HepG2 (cell line): ENCODE results near the gene MCM8. TPM values are rescaled to one million over a fixed set of nuclear protein-coding genes. Genes with fewer than 3 reads are reported as not detected.

ENCODE experiments used
- ATAC-seq: fragments of 200-7000 bp; cut with Tn5 transposase; 3 replicates; pipeline ENCODE4 v1.9.1; 2020; ENCODE audit warnings: mild to moderate bottlenecking, moderate library complexity
- BruUV-seq: library from RNA; stranded (reverse); fragments of 400-500 nt; replicated peaks from 2 replicates; lab custom pipeline; 2021; lab: Mats Ljungman, UMichigan
- CTCF ChIA-PET: fragments of 300-600 bp; formaldehyde crosslinking; extraction: SDS; loops from one replicate; lab custom pipeline; 2021; ENCODE audit warnings: low total read pairs, inconsistent platforms, low intra/inter-chr PET ratio; lab: Yijun Ruan, JAX
- POLR2A ChIA-PET: fragments of 350-600 bp; sonication (Branson Sonifier 250); formaldehyde crosslinking; loops from one replicate; lab custom pipeline; 2020; ENCODE audit warnings: antibody characterized with exemption, inconsistent platforms; lab: Yijun Ruan, JAX
- DNase-seq: peaks from one replicate; pipeline ENCODE4 v3.0.0-alpha.2; 2015; ENCODE audit warnings: low spot score
- FAIRE-seq: peaks from 3 replicates; lab custom pipeline; 2011; peaks lifted over from hg19 to GRCh38; lab: Jason Lieb, UNC
- H2AFZ ChIP-seq: one replicate; pipeline ENCODE4 v1.6.1; 2011; ENCODE audit warnings: low read length, inconsistent platforms
- H3K27ac ChIP-seq: fragments of 300-600 bp; 3 replicates; pipeline ENCODE4 v1.8.0; 2011; ENCODE audit warnings: mixed run types, mild to moderate bottlenecking, mixed read lengths, low read length, inconsistent platforms; ENCODE audit not compliant: insufficient read depth; ENCODE audit errors: extremely low read length
- H3K27me3 ChIP-seq, 2 experiments: fragments of 200-600 bp in 1 of 2; 2 replicates in 1 of 2; 3 replicates in 1 of 2; pipeline versions ENCODE4 v1.6.0 to v1.8.0; 2011; ENCODE audit warnings: low read length in 2 of 2, mild to moderate bottlenecking in 2 of 2, moderate library complexity in 2 of 2, inconsistent platforms in 1 of 2; ENCODE audit not compliant: insufficient read depth in 2 of 2, control insufficient read depth in 1 of 2
- H3K36me3 ChIP-seq, 2 experiments: fragments of 200-600 bp in 1 of 2; replicated peaks in 1 of 2; 2 replicates in 1 of 2; 3 replicates in 1 of 2; pipeline versions ENCODE4 v1.5.1 to v1.8.0; 2011; ENCODE audit warnings: low read length in 2 of 2, inconsistent platforms in 1 of 2; ENCODE audit not compliant: insufficient read depth in 2 of 2, control insufficient read depth in 1 of 2
- H3K4me1 ChIP-seq: 2 replicates; pipeline ENCODE4 v1.5.1; 2012; ENCODE audit warnings: low read length, inconsistent platforms; ENCODE audit not compliant: insufficient read depth
- H3K4me2 ChIP-seq: 2 replicates; pipeline ENCODE4 v1.6.0; 2011; ENCODE audit warnings: low read depth, low read length, inconsistent platforms
- H3K4me3 ChIP-seq, 3 experiments: fragments of 200-600 bp in 1 of 3; sonication (generic), shearing (Covaris generic) in 1 of 3; replicated peaks in 1 of 3; 2 replicates each; pipeline ENCODE4 v1.5.1; 2011 to 2016; ENCODE audit warnings: low read length in 3 of 3, inconsistent platforms in 2 of 3, low read depth in 2 of 3, mild to moderate bottlenecking in 2 of 3, control low read depth in 1 of 3, mixed read lengths in 1 of 3; ENCODE audit not compliant: insufficient read depth in 1 of 3
- H3K79me2 ChIP-seq: one replicate; pipeline ENCODE4 v1.6.1; 2011; ENCODE audit warnings: low read length, inconsistent platforms; ENCODE audit not compliant: insufficient read depth
- H3K9ac ChIP-seq: 2 replicates; pipeline ENCODE4 v1.6.0; 2011; ENCODE audit warnings: mild to moderate bottlenecking, low read depth, low read length, inconsistent platforms; ENCODE audit not compliant: insufficient read depth
- H3K9me3 ChIP-seq: 2 replicates; pipeline ENCODE4 v1.5.1; 2012; ENCODE audit warnings: mild to moderate bottlenecking, low read length
- H4K20me1 ChIP-seq: 2 replicates; pipeline ENCODE4 v1.6.0; 2011; ENCODE audit warnings: inconsistent platforms, mild to moderate bottlenecking, low read length, moderate library complexity; ENCODE audit not compliant: insufficient read depth
- ATF2 ChIP-seq: sonication (generic); formaldehyde crosslinking; IDR thresholded peaks from 2 replicates; pipeline ENCODE4 v1.4.0; 2020; ENCODE audit warnings: missing genetic modification reagents
- ATF7 ChIP-seq, 2 experiments: fragments of 450-650 bp in 1 of 2; sonication (generic) in 1 of 2; formaldehyde crosslinking in 1 of 2; IDR thresholded peaks; 2 replicates each; pipeline versions ENCODE4 v1.4.0 to v1.6.1; 2016 to 2020; ENCODE audit warnings: antibody characterized with exemption in 1 of 2, mild to moderate bottlenecking in 1 of 2, missing genetic modification reagents in 1 of 2
- CEBPB ChIP-seq: IDR thresholded peaks from 2 replicates; pipeline ENCODE4 v1.6.1; 2011; ENCODE audit warnings: low read depth, low read length, improper control_type of control experiment, borderline replicate concordance
- CREB1 ChIP-seq, 2 experiments: fragments of 450-650 bp in 1 of 2; IDR thresholded peaks; 2 replicates each; pipeline ENCODE4 v1.6.1; 2016 to 2017; ENCODE audit warnings: control low read depth in 1 of 2, mild to moderate bottlenecking in 1 of 2, missing compliant biosample characterization in 1 of 2, missing genetic modification characterization in 1 of 2
- FOXC1 ChIP-seq: sonication (generic); formaldehyde crosslinking; IDR thresholded peaks from 2 replicates; pipeline ENCODE4 v1.8.0; 2022; ENCODE audit warnings: mild to moderate bottlenecking, missing genetic modification reagents, borderline replicate concordance
- FOXO1 ChIP-seq: sonication (generic); formaldehyde crosslinking; IDR thresholded peaks from 2 replicates; pipeline ENCODE4 v1.4.0; 2020; ENCODE audit warnings: missing genetic modification reagents
- HOXD1 ChIP-seq: sonication (generic); formaldehyde crosslinking; IDR thresholded peaks from 2 replicates; pipeline ENCODE4 v1.5.0; 2020; ENCODE audit warnings: missing genetic modification reagents
- NFATC3 ChIP-seq: sonication (generic); formaldehyde crosslinking; IDR thresholded peaks from 2 replicates; pipeline ENCODE4 v1.5.1; 2020; ENCODE audit warnings: mild to moderate bottlenecking, missing genetic modification reagents
- ZNF547 ChIP-seq: sonication (generic); formaldehyde crosslinking; IDR thresholded peaks from 2 replicates; pipeline ENCODE4 v1.5.1; 2020; ENCODE audit warnings: mild to moderate bottlenecking, missing genetic modification reagents
- ZNF83 ChIP-seq: sonication (generic); formaldehyde crosslinking; IDR thresholded peaks from 2 replicates; pipeline ENCODE4 v1.4.0; 2020; ENCODE audit warnings: missing genetic modification reagents, mild to moderate bottlenecking, borderline replicate concordance
- WGBS: methylation state at CpG from one replicate; pipeline ENCODE4 v1.1.6; 2017; ENCODE audit warnings: low lambda C conversion rate; 5-methylcytosine and 5-hydroxymethylcytosine counted together
- in situ Hi-C: cut with HindIII; loops from 2 replicates; pipeline ENCODE4 v1.10.0; 2017; ENCODE audit warnings: low pct_unique_long_range_greater_than_20kb; ENCODE audit not compliant: extremely low pct_ligation_motif_present
- intact Hi-C: fragments of 100-400 bp; cut with micrococcal nuclease; formaldehyde crosslinking; loops from one replicate; pipeline ENCODE4 v1.10.0; 2022; ENCODE audit not compliant: unreplicated experiment
- polyA plus RNA-seq, 8 experiments: library from polyadenylated mRNA; depleted of rRNA in 3 of 8; stranded (reverse) in 7 of 8; unstranded in 1 of 8; fragments of >200 nt; fragmentation: Illumina TruSeq in 4 of 8; extraction: Trizol in 4 of 8; gene quantifications; 2 replicates each; pipeline versions ENCODE4 v1.2.1 to v1.2.3, GENCODE V29; 2011 to 2016; ENCODE audit warnings: low read depth in 4 of 8, missing spikeins in 1 of 8, mixed read lengths in 1 of 8; ENCODE audit not compliant: insufficient read depth in 1 of 8
- total RNA-seq, 5 experiments: library from RNA; depleted of rRNA; stranded (reverse); fragments of >200 nt; fragmentation: Illumina TruSeq; extraction: Trizol; gene quantifications; 2 replicates each; pipeline ENCODE4 v1.2.3, GENCODE V29; 2016; ENCODE audit warnings: low read depth in 1 of 5

MCM8 gene
- total and polyA plus RNA-seq, 2 of the 13 experiments (the other 11 are each of a cell fraction or from before 2014, with no cell fraction given): 11.5 to 59.3 TPM

- TF ChIP-seq FOXC1 (CRISPR knock-in tag) (no peak), ATF7 (IDR thresholded peaks at IDR 0.05) (peak; percentile 43; the same call in 1 of the 2 replicates), ATF7 (CRISPR knock-in tag; IDR thresholded peaks at IDR 0.05) (no peak), ZNF83 (CRISPR knock-in tag) (no peak), CEBPB (0 out of 2 replicates have a peak, but pooled peaks have one; percentile 23), ATF2 (CRISPR knock-in tag) (no peak), CREB1 (IDR thresholded peaks at IDR 0.05) (peak; percentile 90), CREB1 (CRISPR knock-in tag; IDR thresholded peaks at IDR 0.05) (no peak), ZNF547 (no peak), FOXO1 (CRISPR knock-in tag) (no peak), HOXD1 (CRISPR knock-in tag) (no peak), NFATC3 (no peak)
- Histone ChIP-seq H3K4me3 (no peak overlapping the region), H3K4me1 (peaks cover 9% of the 10 kb centered on the region; the same call in 1 of the 2 replicates), H4K20me1 (no peaks in the 10 kb centered on the region), H3K79me2 (no peaks in the 10 kb centered on the region), H3K4me2 (no peak overlapping the region), H3K36me3 (no peaks in the 10 kb centered on the region), H3K27ac (no peak overlapping the region), H3K27me3 (peaks cover 0 to 8% of the 10 kb centered on the region in 2 experiments; a peak in 1 of 5 replicates), H2AFZ (no peak overlapping the region), H3K9ac (no peak overlapping the region), H3K9me3 (no peaks in the 10 kb centered on the region)
- POLR2A ChIA-PET: no interaction called here
- no TSS peak for BruUV-seq
- WGBS: 18% methylated on average over 8 of the region's 8 CpGs
- intact Hi-C loops (no loop called here), in situ Hi-C loops (no loop called here)
- CTCF ChIA-PET: no interaction called here
- ATAC-seq (no peak), DNase-seq (no peak), FAIRE-seq (no peak)
Observed at GRCh38 chr20:5928836-5929715, 21.4 kb upstream of the MCM8 start.
